SJSA1 (cell line): Measurements from ENCODE around the gene CNTN5. TPM values are rescaled to one million over a fixed set of nuclear protein-coding genes. Genes with fewer than 3 reads are reported as not detected.

ENCODE experiments used
- DNase-seq, 2 experiments: peaks; one replicate each; pipeline ENCODE4 v3.0.0-alpha.2; 2015 to 2020; ENCODE audit warnings: low spot score in 2 of 2, low read depth in 1 of 2
- H3K27ac ChIP-seq: fragments of 250-450 bp; sonication (Bioruptor Pico); 2 replicates; pipeline ENCODE4 v1.5.1; 2020; ENCODE audit warnings: mild to moderate bottlenecking, moderate library complexity
- H3K27me3 ChIP-seq: fragments of 250-450 bp; sonication (Bioruptor Pico); replicated peaks from 2 replicates; pipeline ENCODE4 v1.5.1; 2020; ENCODE audit warnings: mild to moderate bottlenecking, moderate library complexity
- H3K36me3 ChIP-seq: fragments of 250-450 bp; sonication (Bioruptor Pico); 2 replicates; pipeline ENCODE4 v1.5.1; 2020; ENCODE audit warnings: mild to moderate bottlenecking
- H3K4me1 ChIP-seq: fragments of 250-450 bp; sonication (Bioruptor Pico); replicated peaks from 2 replicates; pipeline ENCODE4 v1.6.1; 2021; ENCODE audit warnings: mild to moderate bottlenecking
- H3K4me3 ChIP-seq: fragments of 250-450 bp; sonication (Bioruptor Pico); 2 replicates; pipeline ENCODE4 v1.5.1; 2020; ENCODE audit warnings: mild to moderate bottlenecking
- H3K9me3 ChIP-seq: fragments of 250-450 bp; sonication (Bioruptor Pico); replicated peaks from 2 replicates; pipeline ENCODE4 v1.5.1; 2020; ENCODE audit warnings: mild to moderate bottlenecking
- total RNA-seq: library from RNA; depleted of rRNA; stranded (reverse); fragments of >200 nt; shearing (Covaris generic); gene quantifications from 2 replicates; pipeline ENCODE4 v1.2.3, GENCODE V29; 2014

CNTN5 gene
- total RNA-seq, 1 experiment from 2014 or later, result not detected

- no peaks in the 10 kb centered on the region for H3K4me1 ChIP-seq
- H3K27ac ChIP-seq, result no peak overlapping the region
- DNase-seq, result no peak
- H3K27me3 ChIP-seq, result no peaks in the 10 kb centered on the region
- H3K36me3 ChIP-seq, result no peaks in the 10 kb centered on the region
- no peaks in the 10 kb centered on the region for H3K9me3 ChIP-seq
- no peak overlapping the region for H3K4me3 ChIP-seq
Measured at GRCh38 chr11:99548264-99548663, 527.5 kb downstream of the CNTN5 start.

- H3K4me3 ChIP-seq, result no peak overlapping the region
- no peaks in the 10 kb centered on the region for H3K27me3 ChIP-seq
Measured at GRCh38 chr11:99554232-99554903, 533.6 kb downstream of the CNTN5 start.

GRCh38 chr11:99555486-99555885 is 534.7 kb downstream of the CNTN5 start:
- Histone ChIP-seq H3K27ac (no peak overlapping the region), H3K4me1 (no peaks in the 10 kb centered on the region), H3K4me3 (no peak overlapping the region), H3K9me3 (no peaks in the 10 kb centered on the region), H3K27me3 (no peaks in the 10 kb centered on the region), H3K36me3 (no peaks in the 10 kb centered on the region)
- no peak for DNase-seq

More at GRCh38 chr11:99554232-99554903, 533.6 kb downstream of the CNTN5 start:
- Histone ChIP-seq H3K36me3 (no peaks in the 10 kb centered on the region), H3K9me3 (no peaks in the 10 kb centered on the region), H3K27ac (no peak overlapping the region), H3K4me1 (no peaks in the 10 kb centered on the region)
- no peak for DNase-seq

GRCh38 chr11:99565333-99565732 is 544.6 kb downstream of the CNTN5 start:
- Histone ChIP-seq H3K36me3 (no peaks in the 10 kb centered on the region), H3K9me3 (no peaks in the 10 kb centered on the region), H3K4me1 (no peaks in the 10 kb centered on the region), H3K4me3 (no peak overlapping the region), H3K27ac (no peak overlapping the region), H3K27me3 (no peaks in the 10 kb centered on the region)
- DNase-seq, result no peak

GRCh38 chr11:99567334-99567956 is 546.7 kb downstream of the CNTN5 start:
- no peaks in the 10 kb centered on the region for H3K4me1 ChIP-seq
- no peak overlapping the region for H3K4me3 ChIP-seq
- DNase-seq, result no peak
- no peaks in the 10 kb centered on the region for H3K36me3 ChIP-seq
- no peaks in the 10 kb centered on the region for H3K9me3 ChIP-seq
- H3K27me3 ChIP-seq, result no peaks in the 10 kb centered on the region
- no peak overlapping the region for H3K27ac ChIP-seq

GRCh38 chr11:99568808-99569207 is 548.1 kb downstream of the CNTN5 start:
- Histone ChIP-seq H3K27me3 (no peaks in the 10 kb centered on the region), H3K4me1 (no peaks in the 10 kb centered on the region), H3K36me3 (no peaks in the 10 kb centered on the region), H3K9me3 (no peaks in the 10 kb centered on the region), H3K4me3 (no peak overlapping the region), H3K27ac (no peak overlapping the region)
- no peak for DNase-seq

GRCh38 chr11:99571094-99571493 is 550.3 kb downstream of the CNTN5 start:
- Histone ChIP-seq H3K4me1 (no peaks in the 10 kb centered on the region), H3K36me3 (no peaks in the 10 kb centered on the region), H3K27ac (no peak overlapping the region), H3K9me3 (no peaks in the 10 kb centered on the region), H3K27me3 (no peaks in the 10 kb centered on the region), H3K4me3 (no peak overlapping the region)
- no peak for DNase-seq

- Histone ChIP-seq H3K36me3 (no peaks in the 10 kb centered on the region), H3K4me3 (no peak overlapping the region), H3K27ac (no peak overlapping the region), H3K4me1 (no peaks in the 10 kb centered on the region), H3K9me3 (no peaks in the 10 kb centered on the region), H3K27me3 (no peaks in the 10 kb centered on the region)
- DNase-seq, result no peak
Measured at GRCh38 chr11:99584830-99585229, 564.1 kb downstream of the CNTN5 start.

- Histone ChIP-seq H3K4me3 (no peak overlapping the region), H3K27ac (no peak overlapping the region), H3K36me3 (no peaks in the 10 kb centered on the region), H3K9me3 (no peaks in the 10 kb centered on the region), H3K4me1 (no peaks in the 10 kb centered on the region), H3K27me3 (no peaks in the 10 kb centered on the region)
- DNase-seq, result no peak
Measured at GRCh38 chr11:99585606-99586005, 564.9 kb downstream of the CNTN5 start.

- Histone ChIP-seq H3K4me3 (no peak overlapping the region), H3K27me3 (no peaks in the 10 kb centered on the region), H3K4me1 (no peaks in the 10 kb centered on the region), H3K36me3 (no peaks in the 10 kb centered on the region), H3K9me3 (no peaks in the 10 kb centered on the region), H3K27ac (no peak overlapping the region)
- DNase-seq, result no peak
Measured at GRCh38 chr11:99589771-99590170, 569.0 kb downstream of the CNTN5 start.

GRCh38 chr11:99592266-99592665 is 571.5 kb downstream of the CNTN5 start:
- no peaks in the 10 kb centered on the region for H3K9me3 ChIP-seq
- H3K27me3 ChIP-seq, result no peaks in the 10 kb centered on the region
- no peak for DNase-seq
- H3K4me3 ChIP-seq, result no peak overlapping the region
- H3K4me1 ChIP-seq, result no peaks in the 10 kb centered on the region
- H3K27ac ChIP-seq, result no peak overlapping the region
- H3K36me3 ChIP-seq, result no peaks in the 10 kb centered on the region

GRCh38 chr11:99593197-99593596 is 572.4 kb downstream of the CNTN5 start:
- Histone ChIP-seq H3K36me3 (no peaks in the 10 kb centered on the region), H3K9me3 (no peaks in the 10 kb centered on the region), H3K27ac (no peak overlapping the region), H3K4me1 (no peaks in the 10 kb centered on the region), H3K4me3 (no peak overlapping the region), H3K27me3 (no peaks in the 10 kb centered on the region)
- DNase-seq, result no peak

- no peaks in the 10 kb centered on the region for H3K9me3 ChIP-seq
- no peak overlapping the region for H3K4me3 ChIP-seq
- no peak for DNase-seq
- no peaks in the 10 kb centered on the region for H3K36me3 ChIP-seq
- H3K27ac ChIP-seq, result no peak overlapping the region
- no peaks in the 10 kb centered on the region for H3K27me3 ChIP-seq
- H3K4me1 ChIP-seq, result no peaks in the 10 kb centered on the region
Measured at GRCh38 chr11:99601179-99601578, 580.4 kb downstream of the CNTN5 start.

- Histone ChIP-seq H3K27ac (no peak overlapping the region), H3K4me3 (no peak overlapping the region), H3K27me3 (no peaks in the 10 kb centered on the region), H3K4me1 (no peaks in the 10 kb centered on the region), H3K36me3 (no peaks in the 10 kb centered on the region), H3K9me3 (no peaks in the 10 kb centered on the region)
- no peak for DNase-seq
Measured at GRCh38 chr11:99614352-99614751, 593.6 kb downstream of the CNTN5 start.

GRCh38 chr11:99630629-99631028 is 609.9 kb downstream of the CNTN5 start:
- H3K4me1 ChIP-seq, result no peaks in the 10 kb centered on the region
- H3K27me3 ChIP-seq, result no peaks in the 10 kb centered on the region
- H3K36me3 ChIP-seq, result no peaks in the 10 kb centered on the region
- DNase-seq, result no peak
- no peak overlapping the region for H3K4me3 ChIP-seq
- no peak overlapping the region for H3K27ac ChIP-seq
- no peaks in the 10 kb centered on the region for H3K9me3 ChIP-seq
